K562 (cell line): Measurements from ENCODE around the gene SCAMP2. TPM values are rescaled to one million over a fixed set of nuclear protein-coding genes. Genes with fewer than 3 reads are reported as not detected.

Experiments
- CHD7 ChIP-seq: fragments of 200-600 bp; sonication (generic); IDR thresholded peaks from one replicate; pipeline ENCODE4 v1.6.1; 2012; ENCODE audit warnings: mild to moderate bottlenecking, low read depth, low read length, inconsistent platforms
- DLX4 ChIP-seq: fragments of 250-450 bp; sonication (Bioruptor Pico); IDR thresholded peaks from 2 replicates; pipeline ENCODE4 v1.6.1; 2021; ENCODE audit warnings: mild to moderate bottlenecking
- FOXA3 ChIP-seq, 2 experiments: fragments of 450-650 bp in 1 of 2; sonication (generic) in 1 of 2; formaldehyde crosslinking; IDR thresholded peaks in 1 of 2; conservative IDR thresholded peaks in 1 of 2; 2 replicates each; pipeline versions ENCODE4 v1.4.0 to v1.8.0; 2020 to 2022; ENCODE audit warnings: mild to moderate bottlenecking in 2 of 2, missing genetic modification reagents in 1 of 2
- FOXK1 ChIP-seq: sonication (generic); formaldehyde crosslinking; IDR thresholded peaks from 2 replicates; pipeline ENCODE4 v1.8.0; 2022; ENCODE audit warnings: missing genetic modification reagents, mild to moderate bottlenecking, borderline replicate concordance
- HDAC1 ChIP-seq, 2 experiments: fragments of 450-650 bp; IDR thresholded peaks; 2 replicates each; pipeline ENCODE4 v1.6.1; 2016 to 2017; ENCODE audit warnings: inconsistent platforms in 1 of 2, mild to moderate bottlenecking in 1 of 2, moderate library complexity in 1 of 2
- JUN ChIP-seq, 2 experiments: sonication (generic) in 1 of 2; formaldehyde crosslinking in 1 of 2; IDR thresholded peaks; 2 replicates each; pipeline versions ENCODE4 v1.6.1 to v1.8.0; 2012 to 2022; ENCODE audit warnings: borderline replicate concordance in 2 of 2, mild to moderate bottlenecking in 2 of 2, improper control_type of control experiment in 1 of 2, low read depth in 1 of 2, low read length in 1 of 2, missing genetic modification reagents in 1 of 2
- MXI1 ChIP-seq: IDR thresholded peaks from 2 replicates; pipeline ENCODE4 v1.6.1; 2011; ENCODE audit warnings: low read depth, mild to moderate bottlenecking, improper control_type of control experiment, low read length
- RBM14 ChIP-seq: fragments of 200-400 bp; formaldehyde crosslinking; IDR thresholded peaks from 2 replicates; pipeline ENCODE4 v1.6.1; 2018; ENCODE audit warnings: low read depth, mild to moderate bottlenecking, low read length, moderate library complexity, borderline replicate concordance; ENCODE audit not compliant: insufficient read depth
- RFX1 ChIP-seq: fragments of 450-650 bp; IDR thresholded peaks from 2 replicates; pipeline ENCODE4 v1.6.1; 2016; ENCODE audit warnings: mild to moderate bottlenecking, moderate library complexity
- SAFB ChIP-seq: fragments of 200-400 bp; formaldehyde crosslinking; IDR thresholded peaks from 2 replicates; pipeline ENCODE4 v1.6.1; 2017; ENCODE audit warnings: low read depth, low read length, borderline replicate concordance
- SP2 ChIP-seq: IDR thresholded peaks from 2 replicates; pipeline ENCODE4 v1.6.1; 2011; ENCODE audit warnings: mild to moderate bottlenecking, low read depth, low read length, moderate library complexity; ENCODE audit not compliant: poor library complexity, severe bottlenecking; ENCODE audit errors: extremely low read depth
- TBL1XR1 ChIP-seq, 2 experiments: IDR thresholded peaks; 2 replicates each; pipeline ENCODE4 v1.6.1; 2012; ENCODE audit warnings: improper control_type of control experiment in 2 of 2, low read length in 2 of 2, mild to moderate bottlenecking in 1 of 2
- ZNF395 ChIP-seq: fragments of 200-800 bp; sonication (Bioruptor generic); IDR thresholded peaks from 2 replicates; pipeline ENCODE4 v1.6.1; 2017; ENCODE audit warnings: missing genetic modification characterization, missing compliant biosample characterization
- polyA plus RNA-seq, 8 experiments: library from polyadenylated mRNA; depleted of rRNA in 4 of 8; stranded (reverse) in 5 of 8; unstranded in 3 of 8; fragments of >200 nt; fragmentation: Nextera tagmentation in 2 of 8; fragmentation: Illumina TruSeq in 1 of 8; extraction: Ambion mirVana in 2 of 8; extraction: Trizol in 1 of 8; gene quantifications; 2 replicates each; pipeline versions ENCODE4 v1.2.1 to v1.2.3, GENCODE V29; 2011 to 2014; ENCODE audit warnings: inconsistent platforms in 1 of 8, missing spikeins in 1 of 8
- total RNA-seq, 7 experiments: library from RNA; depleted of rRNA in 6 of 7; stranded (reverse); fragments of >200 nt in 6 of 7; fragmentation: Illumina TruSeq in 2 of 7; extraction: Trizol in 2 of 7; gene quantifications; 2 replicates each; pipeline versions ENCODE4 v1.2.1 to v1.2.3, GENCODE V29; 2011 to 2021; ENCODE audit warnings: low replicate concordance in 1 of 7

SCAMP2 gene
- total and polyA plus RNA-seq, 9 of the 15 experiments (the other 6 are each of a cell fraction or from before 2014, with no cell fraction given): 5.9 to 61.1 (median 20.1) TPM

GRCh38 chr15:74906450-74907162, 33.4 kb upstream of the SCAMP2 start, which contains the start of gene FAM219B (continued):
- TF ChIP-seq CHD7 (no peak), ZNF395 (CRISPR knock-in tag) (no peak), FOXA3 (CRISPR knock-in tag; conservative IDR thresholded peaks at IDR 0.05 in 1 of 2, IDR thresholded peaks at IDR 0.05 in 1 of 2) (no peak), DLX4 (CRISPR knock-in tag) (no peak), JUN (IDR thresholded peaks at IDR 0.05; ENCODE audit: borderline replicate concordance, low read depth, low read length) (no peak), JUN (CRISPR knock-in tag; IDR thresholded peaks at IDR 0.05; ENCODE audit: borderline replicate concordance) (no peak), RBM14 (no peak), TBL1XR1 (IDR thresholded peaks at IDR 0.05; ENCODE audit: low read length in 2 of 2) (no peak), SP2 (no peak), SAFB (peak; percentile 32; the same call in 1 of the 2 replicates), FOXK1 (no peak), MXI1 (no peak), HDAC1 (IDR thresholded peaks at IDR 0.05) (0 out of 4 replicates have a peak, but pooled peaks of 1 of the 2 experiments have one; percentile 12), RFX1 (no peak)
